HepG2 (cell line): Measurements from ENCODE around the gene AKR7A2.

Experiments
- ATF1 ChIP-seq: IDR thresholded peaks from 2 replicates; pipeline ENCODE4 v1.6.1; 2016; ENCODE audit warnings: mild to moderate bottlenecking, control low read depth
- CBX5 ChIP-seq: sonication (generic); formaldehyde crosslinking; IDR thresholded peaks from 2 replicates; pipeline ENCODE4 v1.4.0; 2020; ENCODE audit warnings: missing genetic modification reagents, borderline replicate concordance
- KDM1A ChIP-seq: IDR thresholded peaks from 2 replicates; pipeline ENCODE4 v1.6.1; 2016; ENCODE audit warnings: missing compliant biosample characterization
- NFE2 ChIP-seq: sonication (generic); formaldehyde crosslinking; IDR thresholded peaks from 2 replicates; pipeline ENCODE4 v1.4.0; 2020; ENCODE audit warnings: missing genetic modification reagents
- PHF8 ChIP-seq: sonication (generic); formaldehyde crosslinking; IDR thresholded peaks from 2 replicates; pipeline ENCODE4 v1.5.0; 2020; ENCODE audit warnings: missing genetic modification reagents
- POLR2A ChIP-seq, 2 experiments: IDR thresholded peaks; 2 replicates each; pipeline ENCODE4 v1.6.1; 2011; ENCODE audit warnings: low read depth in 2 of 2, low read length in 2 of 2, mild to moderate bottlenecking in 1 of 2, moderate library complexity in 1 of 2; ENCODE audit not compliant: insufficient read depth in 1 of 2
- SP2 ChIP-seq: sonication (generic); formaldehyde crosslinking; IDR thresholded peaks from 2 replicates; pipeline ENCODE4 v1.5.1; 2020; ENCODE audit warnings: mild to moderate bottlenecking, missing genetic modification reagents
- ZNF138 ChIP-seq: sonication (generic); formaldehyde crosslinking; IDR thresholded peaks from 2 replicates; pipeline ENCODE4 v1.5.0; 2020; ENCODE audit warnings: mild to moderate bottlenecking, low read depth, missing genetic modification reagents
- ZNF274 ChIP-seq: sonication (generic); formaldehyde crosslinking; IDR thresholded peaks from 2 replicates; pipeline ENCODE4 v1.5.1; 2020; ENCODE audit warnings: mild to moderate bottlenecking, missing genetic modification reagents
- ZNF432 ChIP-seq: sonication (generic); formaldehyde crosslinking; IDR thresholded peaks from 2 replicates; pipeline ENCODE4 v1.5.0; 2020; ENCODE audit warnings: missing genetic modification reagents, mild to moderate bottlenecking, borderline replicate concordance
- ZNF660 ChIP-seq: sonication (generic); formaldehyde crosslinking; IDR thresholded peaks from 2 replicates; pipeline ENCODE4 v1.5.1; 2020; ENCODE audit warnings: mild to moderate bottlenecking, low read depth, missing genetic modification reagents, borderline replicate concordance
- TF ChIP-seq, protein P1 (sequence below): sonication (generic); formaldehyde crosslinking; IDR thresholded peaks from 2 replicates; pipeline ENCODE4 v1.5.0; 2020; ENCODE audit warnings: mild to moderate bottlenecking, missing genetic modification reagents, moderate library complexity
- TF ChIP-seq, protein P2 (sequence below), 2 experiments: sonication (generic) in 1 of 2; formaldehyde crosslinking in 1 of 2; IDR thresholded peaks; 2 replicates each; pipeline versions ENCODE4 v1.5.1 to v1.6.1; 2011 to 2020; ENCODE audit warnings: borderline replicate concordance in 1 of 2, low read depth in 1 of 2, low read length in 1 of 2, mild to moderate bottlenecking in 1 of 2, missing genetic modification reagents in 1 of 2, moderate library complexity in 1 of 2

GRCh38 chr1:19325958-19326747, 14.2 kb upstream of the AKR7A2 start:
- no peak for TF ChIP-seq KDM1A (CRISPR knock-in tag)
- TF ChIP-seq PHF8: no peak
- TF ChIP-seq, protein P1, sequence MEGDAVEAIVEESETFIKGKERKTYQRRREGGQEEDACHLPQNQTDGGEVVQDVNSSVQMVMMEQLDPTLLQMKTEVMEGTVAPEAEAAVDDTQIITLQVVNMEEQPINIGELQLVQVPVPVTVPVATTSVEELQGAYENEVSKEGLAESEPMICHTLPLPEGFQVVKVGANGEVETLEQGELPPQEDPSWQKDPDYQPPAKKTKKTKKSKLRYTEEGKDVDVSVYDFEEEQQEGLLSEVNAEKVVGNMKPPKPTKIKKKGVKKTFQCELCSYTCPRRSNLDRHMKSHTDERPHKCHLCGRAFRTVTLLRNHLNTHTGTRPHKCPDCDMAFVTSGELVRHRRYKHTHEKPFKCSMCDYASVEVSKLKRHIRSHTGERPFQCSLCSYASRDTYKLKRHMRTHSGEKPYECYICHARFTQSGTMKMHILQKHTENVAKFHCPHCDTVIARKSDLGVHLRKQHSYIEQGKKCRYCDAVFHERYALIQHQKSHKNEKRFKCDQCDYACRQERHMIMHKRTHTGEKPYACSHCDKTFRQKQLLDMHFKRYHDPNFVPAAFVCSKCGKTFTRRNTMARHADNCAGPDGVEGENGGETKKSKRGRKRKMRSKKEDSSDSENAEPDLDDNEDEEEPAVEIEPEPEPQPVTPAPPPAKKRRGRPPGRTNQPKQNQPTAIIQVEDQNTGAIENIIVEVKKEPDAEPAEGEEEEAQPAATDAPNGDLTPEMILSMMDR (CRISPR knock-in tag): no peak
- no peak for TF ChIP-seq POLR2A (IDR thresholded peaks at IDR 0.05; ENCODE audit: insufficient read depth in 1 of 2, low read depth in 2 of 2, low read length in 2 of 2)
- TF ChIP-seq ZNF274 (CRISPR knock-in tag): no peak
- no peak for TF ChIP-seq ZNF432 (CRISPR knock-in tag)
- no peak for TF ChIP-seq SP2 (CRISPR knock-in tag)
- TF ChIP-seq ZNF660 (CRISPR knock-in tag): no peak
- TF ChIP-seq, protein P2, sequence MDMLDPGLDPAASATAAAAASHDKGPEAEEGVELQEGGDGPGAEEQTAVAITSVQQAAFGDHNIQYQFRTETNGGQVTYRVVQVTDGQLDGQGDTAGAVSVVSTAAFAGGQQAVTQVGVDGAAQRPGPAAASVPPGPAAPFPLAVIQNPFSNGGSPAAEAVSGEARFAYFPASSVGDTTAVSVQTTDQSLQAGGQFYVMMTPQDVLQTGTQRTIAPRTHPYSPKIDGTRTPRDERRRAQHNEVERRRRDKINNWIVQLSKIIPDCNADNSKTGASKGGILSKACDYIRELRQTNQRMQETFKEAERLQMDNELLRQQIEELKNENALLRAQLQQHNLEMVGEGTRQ (IDR thresholded peaks at IDR 0.05; ENCODE audit: low read depth, low read length): no peak
- TF ChIP-seq, protein P2 (CRISPR knock-in tag; IDR thresholded peaks at IDR 0.05; ENCODE audit: borderline replicate concordance): no peak
- no peak for TF ChIP-seq CBX5 (CRISPR knock-in tag)
- no peak for TF ChIP-seq ZNF138 (CRISPR knock-in tag)
- TF ChIP-seq NFE2 (CRISPR knock-in tag): no peak
- TF ChIP-seq ATF1 (CRISPR knock-in tag): no peak
